ENCODE data around the gene LAMA1.
"Not testable (repeated sequence)": the region's sequence is repeated elsewhere in the genome, so short reads cannot be mapped to it uniquely, and the experiment has no call there.

The LAMA1 gene

GRCh38 chr18:6949800-6950586, 167.6 kb downstream of the LAMA1 start:
- ATAC-seq (no peak), DNase-seq (no peak)

GRCh38 chr18:6948281-6949055, 169.1 kb downstream of the LAMA1 start:
- ATAC-seq (no peak), DNase-seq (no peak)

DNA sequence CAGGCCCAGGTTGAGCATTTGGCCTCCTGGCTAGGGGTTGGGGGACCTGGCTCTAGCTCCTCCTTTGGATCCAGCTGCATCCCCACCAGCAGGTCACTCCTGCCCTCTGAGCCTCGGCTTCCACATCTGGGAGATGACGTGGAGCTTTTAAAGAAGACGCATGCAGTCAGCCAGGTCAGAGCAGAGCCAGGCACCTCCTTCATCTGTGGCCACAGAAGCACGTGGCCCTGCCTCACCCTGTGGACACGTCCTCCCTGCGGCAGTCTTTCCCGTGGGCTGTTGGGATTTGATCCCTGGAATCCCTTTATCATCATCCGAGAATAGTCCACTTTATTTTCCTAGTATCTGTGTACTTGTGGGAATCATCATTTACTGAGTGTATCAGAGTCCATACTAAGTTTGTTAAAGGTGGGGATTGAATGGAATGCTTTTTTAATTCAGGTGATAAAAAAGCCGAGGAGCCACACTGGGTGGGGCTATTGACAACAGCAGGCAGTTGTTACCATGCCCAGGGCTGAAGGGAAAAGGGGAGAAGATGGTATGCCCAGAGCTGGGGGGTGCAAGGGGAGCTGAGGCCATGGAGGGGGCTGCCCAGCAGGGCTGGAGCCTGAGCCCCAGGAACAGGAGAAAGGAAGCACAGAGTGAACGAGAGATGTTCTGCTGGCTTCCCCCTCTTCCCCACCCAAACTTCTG, 170.1 kb downstream of the LAMA1 start:
- no peak for ATAC-seq
- no peak for DNase-seq

- ATAC-seq (no peak), DNase-seq (no peak)
Observed at GRCh38 chr18:6943143-6943542, 174.5 kb downstream of the LAMA1 start.

GRCh38 chr18:6942742-6943141, 174.9 kb downstream of the LAMA1 start:
- no peak for DNase-seq
- ATAC-seq: no peak

DNA sequence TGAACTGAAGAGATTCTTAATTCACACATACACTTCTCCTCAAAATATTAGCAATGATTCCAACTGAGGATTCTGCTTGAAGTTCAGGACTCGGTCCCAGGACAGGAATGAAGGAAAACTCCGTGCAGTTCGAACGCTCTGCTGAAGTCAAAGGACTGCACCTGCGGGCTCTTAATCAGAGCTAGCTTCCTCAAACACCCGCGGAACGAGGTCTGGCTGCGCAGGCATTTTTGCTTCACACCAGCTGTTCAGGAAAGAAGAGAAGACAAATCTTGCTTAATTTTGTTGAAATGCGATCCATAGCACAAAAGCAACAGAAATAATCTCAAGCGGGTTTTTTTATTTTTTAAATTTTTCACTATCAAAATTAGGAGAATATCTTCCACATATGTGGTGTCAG, 175.6 kb downstream of the LAMA1 start:
- ATAC-seq (no peak), DNase-seq (no peak)

DNA sequence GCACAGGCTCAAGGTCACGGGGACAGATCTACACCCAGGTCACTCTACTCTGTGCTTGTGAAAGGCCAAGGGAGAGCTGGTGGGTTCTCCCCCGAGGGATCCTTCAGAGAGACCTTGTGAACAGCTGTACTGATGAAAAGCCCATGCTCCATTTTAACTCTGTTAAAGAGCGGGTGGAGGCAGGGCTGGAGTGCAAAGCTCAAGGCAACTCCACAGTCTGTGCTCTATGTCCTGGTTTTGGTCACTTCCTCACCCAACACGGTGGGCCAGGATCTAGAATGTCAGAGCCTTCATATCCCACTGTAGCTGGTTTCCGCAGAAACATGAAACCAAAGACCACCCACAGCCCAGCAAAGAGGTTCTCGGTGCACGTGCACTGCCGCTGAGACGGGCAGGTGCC, 177.1 kb downstream of the LAMA1 start:
- no peak for DNase-seq
- no peak for ATAC-seq

- ATAC-seq (no peak), DNase-seq (no peak)
Observed at GRCh38 chr18:6939972-6940371, 177.6 kb downstream of the LAMA1 start.

GRCh38 chr18:6938403-6938802, 179.2 kb downstream of the LAMA1 start:
- not testable (repeated sequence) for DNase-seq

GRCh38 chr18:6938003-6938402, 179.6 kb downstream of the LAMA1 start:
- no peak for ATAC-seq
- no peak for DNase-seq

More at GRCh38 chr18:6938403-6938802, 179.2 kb downstream of the LAMA1 start:
- ATAC-seq: not testable (repeated sequence)

DNA sequence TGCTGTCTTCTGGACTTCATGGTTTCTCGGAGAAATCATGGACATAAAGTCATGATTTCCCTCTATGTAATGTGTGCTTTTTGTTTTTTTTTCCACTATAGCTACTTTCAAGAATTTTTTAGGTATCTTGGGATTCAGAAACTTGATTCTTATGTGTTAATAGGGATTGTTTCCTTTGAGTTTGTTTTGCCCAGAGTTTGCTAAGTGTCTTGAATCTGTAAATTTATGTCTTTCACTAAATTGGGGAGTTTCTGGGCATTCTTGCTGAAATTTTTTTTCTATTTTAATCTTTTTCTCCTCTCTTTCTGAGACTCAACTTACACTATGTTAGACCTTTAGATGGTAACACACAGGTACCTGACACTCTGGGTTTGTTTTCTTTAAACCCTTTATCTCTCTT, 182.7 kb downstream of the LAMA1 start:
- no peak for ATAC-seq

GRCh38 chr18:6929370-6930102, 188.1 kb downstream of the LAMA1 start:
- DNase-seq (no peak), ATAC-seq (no peak)

More for the DNA sequence above, 182.7 kb downstream of the LAMA1 start:
- DNase-seq: no peak

DNA sequence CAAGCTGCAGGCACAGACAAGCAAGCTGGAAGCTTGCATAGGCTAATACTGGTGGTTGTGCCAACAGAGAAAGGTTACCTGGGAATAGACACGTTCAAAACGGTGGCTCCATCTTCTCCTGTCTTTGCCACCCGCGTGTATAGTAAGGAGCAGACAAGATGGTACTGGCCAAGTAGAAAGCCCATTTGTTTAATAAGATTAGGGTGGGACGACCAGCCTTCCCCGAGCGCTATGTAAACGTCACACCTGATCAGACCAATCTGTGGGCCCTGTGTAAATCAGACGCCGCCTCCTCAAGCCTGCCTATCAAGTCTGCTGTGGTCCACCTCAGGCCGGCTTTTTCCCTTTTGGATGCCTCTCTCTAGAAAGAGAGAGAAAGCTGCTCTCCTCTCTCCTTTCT, 189.2 kb downstream of the LAMA1 start:
- no peak for ATAC-seq
- DNase-seq: no peak

DNA sequence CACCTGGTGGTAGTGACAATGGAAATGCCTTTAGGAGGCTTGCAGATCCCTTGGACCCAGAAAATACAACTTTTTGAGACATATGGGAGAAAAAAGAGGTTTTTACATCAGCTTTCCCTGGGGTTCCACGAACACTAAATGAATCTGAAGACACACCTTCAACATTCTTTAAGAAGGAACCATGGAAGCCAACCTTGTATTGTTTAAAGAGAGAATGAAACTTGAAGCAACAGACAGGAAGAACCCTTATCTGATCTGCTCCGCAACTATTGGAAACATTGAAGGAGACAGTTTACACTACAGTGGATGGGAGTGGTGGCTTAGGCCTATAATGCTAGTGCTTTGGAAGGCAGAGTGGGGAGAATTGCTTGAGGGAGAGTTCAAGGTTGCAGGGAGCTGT, 190.4 kb downstream of the LAMA1 start:
- no peak for DNase-seq
- no peak for ATAC-seq

- ATAC-seq (no peak), DNase-seq (no peak)
Observed at GRCh38 chr18:6923220-6923619, 194.4 kb downstream of the LAMA1 start.

DNA sequence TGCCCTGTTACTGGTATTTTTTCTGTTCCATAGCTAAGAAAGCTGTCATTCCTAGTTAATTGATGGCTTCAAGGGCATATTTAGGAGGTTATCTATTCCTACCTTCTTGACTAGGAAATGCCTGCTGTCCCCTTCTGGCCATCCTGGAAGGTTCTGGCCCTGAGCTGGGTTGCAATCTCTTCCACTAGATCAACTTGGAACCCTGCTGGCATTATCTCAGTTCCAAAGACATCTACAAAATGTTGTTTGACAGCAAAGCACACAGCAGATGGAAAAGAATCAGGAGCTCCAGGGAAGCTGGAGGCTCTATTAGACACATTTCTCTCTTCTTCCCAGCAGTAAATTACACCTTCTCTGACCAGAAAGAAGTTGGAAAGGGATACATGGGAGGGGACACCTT, 196.0 kb downstream of the LAMA1 start:
- DNase-seq (no peak), ATAC-seq (no peak)

DNA sequence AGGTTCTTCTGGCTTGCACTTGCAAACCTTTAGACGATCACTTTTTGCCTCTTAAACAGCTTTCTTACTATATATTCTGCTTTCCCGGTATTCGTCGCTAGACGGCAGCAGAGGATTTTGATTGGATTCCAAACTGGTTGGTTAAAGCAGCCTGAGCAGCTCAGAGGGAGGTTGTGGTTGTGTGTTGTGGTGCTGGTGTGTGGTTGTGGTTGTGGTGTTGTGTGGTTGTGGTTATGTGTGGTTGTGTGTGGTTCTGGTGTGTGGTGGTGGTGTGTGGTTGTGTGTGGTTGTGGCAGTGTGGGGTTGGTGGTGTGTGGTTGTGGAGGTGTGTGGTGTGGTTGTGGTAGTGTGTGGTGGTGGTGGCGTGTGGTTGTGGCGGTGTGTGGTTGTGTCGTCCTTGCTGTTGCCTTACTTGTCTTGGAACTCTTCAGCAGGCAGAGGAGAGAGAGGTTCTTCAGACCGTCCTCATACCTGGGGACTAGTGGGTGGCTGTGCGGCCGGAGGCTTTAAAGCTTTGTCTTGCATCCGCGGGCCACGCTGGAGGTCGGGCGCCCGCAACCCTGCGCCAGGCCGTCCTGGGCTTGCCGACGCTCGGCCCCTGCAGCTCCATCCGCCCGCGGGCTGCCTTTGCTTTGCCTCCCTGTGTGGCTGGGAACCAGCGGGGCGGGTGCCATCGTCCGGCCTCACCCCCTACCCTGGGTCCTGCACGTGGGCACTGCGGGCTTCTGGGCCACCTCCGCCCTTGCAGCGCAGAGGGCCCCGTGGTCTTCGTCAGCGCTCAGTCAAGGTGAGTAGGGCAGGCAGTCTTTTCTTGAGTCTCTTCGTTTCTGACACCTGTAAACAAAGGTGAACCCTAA, 197.3 kb downstream of the LAMA1 start:
- DNase-seq (peak; percentile 38), ATAC-seq (peak; percentile 49)

DNA sequence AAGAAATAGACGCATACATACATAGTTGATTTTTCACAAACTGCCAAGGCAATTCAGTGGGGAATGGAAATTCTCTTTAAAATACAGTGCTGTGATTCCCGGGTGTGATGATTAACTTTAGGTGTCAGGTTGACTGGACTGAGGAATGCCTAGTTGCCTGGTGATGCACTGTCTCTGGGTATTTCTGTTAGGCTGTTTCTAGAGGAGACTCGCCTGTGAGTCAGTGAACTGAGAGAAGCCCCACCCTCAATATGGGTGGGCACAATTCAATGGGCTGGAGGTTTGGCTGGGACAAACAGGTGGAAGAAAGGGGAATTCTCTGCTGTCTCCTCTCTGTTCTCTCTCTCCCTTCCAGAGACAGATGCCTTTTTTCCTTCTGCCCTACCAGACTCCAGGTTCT, 200.5 kb downstream of the LAMA1 start:
- DNase-seq (no peak), ATAC-seq (no peak)

GRCh38 chr18:6901286-6901926, 216.2 kb downstream of the LAMA1 start:
- DNase-seq (no peak), ATAC-seq (no peak)

DNA sequence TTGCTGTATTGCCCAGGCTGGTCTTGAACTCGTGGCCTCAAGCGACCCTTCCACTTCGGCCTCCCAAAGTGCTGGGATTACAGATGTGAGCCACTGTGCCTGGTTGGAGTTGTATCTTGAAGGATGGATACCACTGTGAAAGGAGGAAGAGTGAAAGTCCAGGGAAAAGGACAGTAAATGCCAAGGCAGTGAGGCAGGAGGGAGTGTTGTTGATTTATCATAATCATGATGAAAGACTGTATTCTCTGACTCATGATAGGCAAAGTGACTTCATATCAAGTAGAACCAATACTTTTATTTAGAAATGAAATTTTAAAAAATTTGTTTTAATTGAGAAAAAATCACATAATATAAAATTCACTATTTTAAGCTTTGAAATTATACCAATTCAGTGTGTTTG, 225.8 kb downstream of the LAMA1 start:
- ATAC-seq: no peak

More for the DNA sequence above, 225.8 kb downstream of the LAMA1 start:
- no peak for DNase-seq

Measured in stimulated activated naive CD8-positive, alpha-beta T cell treated with anti-CD3 and anti-CD28 coated beads, Interleukin-15, Interleukin-2, amounts not matched to agents 100 U/mL and 50 U/mL, for 24 hours (primary cell).